Airway epithelial cell (primary cell): ENCODE measurements around the gene MYH3. TPM values are rescaled to one million over a fixed set of nuclear protein-coding genes. Genes with fewer than 3 reads are reported as not detected.

Experiments used
- total RNA-seq: library from RNA; depleted of rRNA; stranded (reverse); fragments of >200 nt; gene quantifications from 2 replicates; pipeline ENCODE4 v1.2.3, GENCODE V29; 2015

Gene MYH3
- 0.35 and 0.42 TPM in 2 replicates for total RNA-seq

DNA sequence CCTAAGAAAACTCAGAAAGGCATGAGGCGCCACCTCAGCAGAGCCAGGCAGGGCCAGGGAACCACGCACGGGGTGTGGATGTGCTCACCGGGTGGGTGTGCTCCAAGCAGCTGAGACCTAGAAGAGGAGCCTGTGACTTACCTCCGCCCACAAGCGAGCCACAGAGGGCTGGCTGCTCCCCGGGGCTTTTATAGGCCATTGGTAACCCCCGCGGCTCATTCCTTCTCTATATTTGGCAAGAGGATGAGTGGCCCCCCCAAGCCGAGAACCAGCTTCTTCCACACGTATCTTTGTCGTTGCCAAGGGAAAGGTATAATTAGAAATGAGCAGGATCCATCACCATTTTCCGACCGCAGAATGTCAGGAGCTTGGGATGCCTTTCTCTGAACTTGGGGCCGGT, at the start of gene MYH3:
MYH3 (minus strand) TSS at position 162 of the 400 bp plus-strand sequence. CDS start 2,245 bp downstream, outside the sequence.

GRCh38 chr17:10697092-10698081, 40.3 kb upstream of the MYH3 start, which contains the start of the genes ADPRM and SCO1:
Gene ADPRM, plus strand, starts transcription at chr17:10697594. Its CDS starts 7,333 bp downstream, at chr17:10704927.
Gene SCO1, minus strand, starts transcription at chr17:10697533. Its CDS starts 26 bp downstream, at chr17:10697507.

Other genes starting within 250 kb of the MYH3 start
- gene MYH8, start 235.4 kb downstream of the MYH3 start, total RNA-seq: not detected in 2 replicates
- gene MYH4, start 187.8 kb downstream of the MYH3 start, total RNA-seq: not detected in 2 replicates
- gene MYH1, start 138.8 kb downstream of the MYH3 start, total RNA-seq: not detected in 2 replicates
- gene MYH2, start 107.7 kb downstream of the MYH3 start, total RNA-seq: not detected in 2 replicates
- 26.0 and 36.7 TPM in 2 replicates for gene SCO1, start 40.2 kb upstream of the MYH3 start, total RNA-seq
- gene ADPRM, start 40.3 kb upstream of the MYH3 start, total RNA-seq: 2.7 and 6.7 TPM in 2 replicates
- gene TMEM220, start 72.7 kb upstream of the MYH3 start, total RNA-seq: 0.21 TPM in 1 of 2 replicates, not detected in the other
- gene TMEM238L, start 146.8 kb upstream of the MYH3 start, total RNA-seq: not detected in 2 replicates
- gene PIRT, start 180.8 kb upstream of the MYH3 start, total RNA-seq: not detected in 2 replicates